ENCODE measurements around the gene BTRC. TPM values are rescaled to one million over a fixed set of nuclear protein-coding genes. Genes with fewer than 3 reads are reported as not detected.

Gene BTRC
- total and polyA plus RNA-seq, 10 of the 15 experiments (the other 5 are each of a cell fraction or from before 2014, with no cell fraction given): 2.2 to 18.6 (median 8.6) TPM

- peak; percentile 90 for TF ChIP-seq SREBF1 (IDR thresholded peaks at IDR 0.05; ENCODE audit: low read length)
- no peak for TF ChIP-seq YBX1 (IDR thresholded peaks at IDR 0.05)
- peak; percentile 86 for TF ChIP-seq SMARCA5 (IDR thresholded peaks at IDR 0.05)
- TF ChIP-seq RB1 (IDR thresholded peaks at IDR 0.05; ENCODE audit: borderline replicate concordance): no peak; the same call in 1 of the 2 replicates
- no peak for TF ChIP-seq PAX8 (IDR thresholded peaks at IDR 0.05)
- no peak for TF ChIP-seq TCF7 (IDR thresholded peaks at IDR 0.05; ENCODE audit: borderline replicate concordance)
- TF ChIP-seq EED (IDR thresholded peaks at IDR 0.05; ENCODE audit: low read depth): peak; percentile 53; the same call in 1 of the 2 replicates
- 0 out of 2 replicates have a peak, but pooled peaks have one; percentile 25 for TF ChIP-seq BCL11A (IDR thresholded peaks at IDR 0.05; ENCODE audit: low read depth, low read length)
- TF ChIP-seq CHD2 (IDR thresholded peaks at IDR 0.05; ENCODE audit: borderline replicate concordance, low read depth, low read length): peak; percentile 75
Observed at GRCh38 chr10:101353692-101354327, at the start of gene BTRC (continued).

- peaks cover 0 to 3% of the 10 kb centered on the region in 2 experiments for H3K27me3 ChIP-seq (replicated peaks in 1 of 2; ENCODE audit: control insufficient read depth in 2 of 2, insufficient read depth in 2 of 2, low read length in 1 of 2)
- H3K9ac ChIP-seq (ENCODE audit: control insufficient read depth, insufficient read depth, low read length): no peak overlapping the region
- in situ Hi-C loops (cut with MboI): no loop called here
- no peak overlapping the region for H3K4me2 ChIP-seq (ENCODE audit: control insufficient read depth, insufficient read depth)
- no peaks in the 10 kb centered on the region for H3K36me3 ChIP-seq (ENCODE audit: control insufficient read depth in 2 of 2, insufficient read depth in 2 of 2, low read length in 1 of 2)
- no peak overlapping the region for H2AFZ ChIP-seq (ENCODE audit: control insufficient read depth, low read depth, low read length)
- ChIA-PET POLR2A (no interaction called here), CTCF (interaction anchor here (1.1 kb wide), 1 partner anchor 91 kb away, joined by 3 read pairs; no protein-coding TSS in a partner anchor), RAD21 (ENCODE audit: unreplicated experiment) (no interaction called here), SMC1A (ENCODE audit: uncharacterized antibody, unreplicated experiment) (interaction anchor here (0.7 kb wide), 1 partner anchor 740 kb away, joined by 3 read pairs; no protein-coding TSS in a partner anchor)
- WGBS (ENCODE audit: insufficient coverage, insufficient replicate concordance, low lambda C conversion rate, missing lambda C conversion rate): 54% methylated on average over 9 of the region's 9 CpGs
- no peaks in the 10 kb centered on the region; the same call in 1 of the 2 replicates for H4K20me1 ChIP-seq (ENCODE audit: control insufficient read depth, insufficient read depth)
- FAIRE-seq: no peak
- no peak for DNase-seq (ENCODE audit: low read depth, low spot score)
- H3K79me2 ChIP-seq (ENCODE audit: control insufficient read depth, insufficient read depth, low read length): no peaks in the 10 kb centered on the region
- H3K4me3 ChIP-seq: no peak overlapping the region
- no peaks in the 10 kb centered on the region for H3K9me3 ChIP-seq (replicated peaks; ENCODE audit: control insufficient read depth, insufficient read depth, low read length)
- H3K4me1 ChIP-seq (ENCODE audit: control insufficient read depth, insufficient read depth, low read length): no peaks in the 10 kb centered on the region
- no peak overlapping the region for H3K27ac ChIP-seq (ENCODE audit: control insufficient read depth, insufficient read depth)
- no peak for TF ChIP-seq TCF12 (IDR thresholded peaks at IDR 0.05; ENCODE audit: low read depth, low read length)
- TF ChIP-seq ATF3 (IDR thresholded peaks at IDR 0.05; ENCODE audit: borderline replicate concordance, extremely low read depth, low read depth, low read length): no peak
- TF ChIP-seq IRF5 (IDR thresholded peaks at IDR 0.05; ENCODE audit: borderline replicate concordance): no peak
- TF ChIP-seq YY1 (IDR thresholded peaks at IDR 0.05; ENCODE audit: low read depth, low read length): no peak
- no peak for TF ChIP-seq GATAD2B (conservative IDR thresholded peaks at IDR 0.05; ENCODE audit: low read depth)
- TF ChIP-seq JUND (IDR thresholded peaks at IDR 0.05; ENCODE audit: low read depth, low read length): no peak
- TF ChIP-seq CHD4 (IDR thresholded peaks at IDR 0.05): no peak
- no peak for TF ChIP-seq E2F8 (IDR thresholded peaks at IDR 0.05; ENCODE audit: low read depth, partially characterized antibody)
- no peak for ATAC-seq
- BruUV-seq (replicated peaks): no TSS peak
- intact Hi-C loops (cut with micrococcal nuclease; ENCODE audit: unreplicated experiment): no loop called here
Observed at GRCh38 chr10:101304316-101304715, 49.6 kb upstream of the BTRC start.

All from GM12878 (cell line).